Liver (tissue), 9 donors: ENCODE results near the gene AATF. TPM values are rescaled to one million over a fixed set of nuclear protein-coding genes. Genes with fewer than 3 reads are reported as not detected.

ENCODE experiments used
- DNase-seq: peaks from one replicate; pipeline ENCODE4 v3.0.0-alpha.2; 2017; ENCODE audit warnings: low spot score
- H3K27ac ChIP-seq, 2 donors: one replicate each; pipeline ENCODE4 v1.7.0; 2013; ENCODE audit warnings: inconsistent platforms in 2 of 2, low read length in 2 of 2, control low read depth in 1 of 2, low read depth in 1 of 2, mild to moderate bottlenecking in 1 of 2
- H3K27me3 ChIP-seq, 4 donors: one replicate each; pipeline versions ENCODE4 v1.6.1 to v1.7.0; 2013; ENCODE audit warnings: low read length in 3 of 4, inconsistent platforms in 1 of 4, mild to moderate bottlenecking in 1 of 4, moderate library complexity in 1 of 4; ENCODE audit not compliant: control insufficient read depth in 4 of 4, insufficient read depth in 4 of 4
- H3K36me3 ChIP-seq, 4 donors: one replicate each; pipeline versions ENCODE4 v1.6.1 to v1.7.0; 2013; ENCODE audit warnings: low read length in 3 of 4, mild to moderate bottlenecking in 3 of 4, low read depth in 1 of 4, moderate library complexity in 1 of 4; ENCODE audit not compliant: control insufficient read depth in 4 of 4, insufficient read depth in 3 of 4
- H3K4me1 ChIP-seq, 4 donors: one replicate each; pipeline versions ENCODE4 v1.6.1 to v1.7.0; 2013; ENCODE audit warnings: low read length in 3 of 4, mild to moderate bottlenecking in 3 of 4, moderate library complexity in 1 of 4; ENCODE audit not compliant: control insufficient read depth in 4 of 4, insufficient read depth in 4 of 4
- H3K4me3 ChIP-seq, 3 donors: one replicate each; pipeline versions ENCODE4 v1.6.1 to v1.7.0; 2013; ENCODE audit warnings: low read length in 3 of 3, control low read depth in 1 of 3, low read depth in 1 of 3, mild to moderate bottlenecking in 1 of 3
- H3K9ac ChIP-seq, 2 donors: one replicate each; pipeline ENCODE4 v1.7.0; 2013; ENCODE audit warnings: low read length in 2 of 2, mild to moderate bottlenecking in 2 of 2, moderate library complexity in 2 of 2, control low read depth in 1 of 2, low read depth in 1 of 2
- H3K9me3 ChIP-seq, 4 donors: one replicate each; pipeline versions ENCODE4 v1.6.1 to v1.7.0; 2013; ENCODE audit warnings: low read length in 3 of 4; ENCODE audit not compliant: control insufficient read depth in 4 of 4
- ATF3 ChIP-seq: IDR thresholded peaks from 2 replicates; pipeline ENCODE4 v1.6.1; 2016; ENCODE audit warnings: antibody characterized with exemption
- CTCF ChIP-seq: fragments of 150-350 bp; IDR thresholded peaks from 2 replicates; pipeline ENCODE4 v1.5.1; 2017; ENCODE audit warnings: improper control_type of control experiment, low read depth, low read length; ENCODE audit not compliant: missing input control
- EGR1 ChIP-seq, 2 donors: IDR thresholded peaks; 2 replicates each; pipeline ENCODE4 v1.6.1; 2016 to 2018; ENCODE audit warnings: antibody characterized with exemption in 2 of 2, low read depth in 2 of 2
- FOXA1 ChIP-seq: IDR thresholded peaks from 2 replicates; pipeline ENCODE4 v1.6.1; 2016; ENCODE audit warnings: antibody characterized with exemption
- FOXA2 ChIP-seq: IDR thresholded peaks from 2 replicates; pipeline ENCODE4 v1.6.1; 2016; ENCODE audit warnings: antibody characterized with exemption
- GABPA ChIP-seq, 2 donors: IDR thresholded peaks in 1 of 2; conservative IDR thresholded peaks in 1 of 2; 2 replicates each; pipeline ENCODE4 v1.6.1; 2016; ENCODE audit warnings: antibody characterized with exemption in 2 of 2, mild to moderate bottlenecking in 1 of 2, moderate library complexity in 1 of 2
- HNF4A ChIP-seq, 2 donors: conservative IDR thresholded peaks; 2 replicates each; pipeline ENCODE4 v1.6.1; 2016; ENCODE audit warnings: antibody characterized with exemption in 2 of 2, mild to moderate bottlenecking in 2 of 2
- HNF4G ChIP-seq: IDR thresholded peaks from 2 replicates; pipeline ENCODE4 v1.6.1; 2016; ENCODE audit warnings: antibody characterized with exemption
- JUND ChIP-seq, 2 donors: IDR thresholded peaks; 2 replicates each; pipeline ENCODE4 v1.6.1; 2016; ENCODE audit warnings: antibody characterized with exemption in 2 of 2
- MAX ChIP-seq: IDR thresholded peaks from 2 replicates; pipeline ENCODE4 v1.6.1; 2016; ENCODE audit warnings: antibody characterized with exemption
- NR2F2 ChIP-seq: IDR thresholded peaks from 2 replicates; pipeline ENCODE4 v1.6.1; 2016; ENCODE audit warnings: antibody characterized with exemption
- RAD21 ChIP-seq, 2 donors: IDR thresholded peaks; 2 replicates each; pipeline ENCODE4 v1.6.1; 2016; ENCODE audit warnings: antibody characterized with exemption in 2 of 2, mild to moderate bottlenecking in 2 of 2
- REST ChIP-seq: IDR thresholded peaks from 2 replicates; pipeline ENCODE4 v1.6.1; 2016; ENCODE audit warnings: antibody characterized with exemption, mild to moderate bottlenecking
- RXRA ChIP-seq, 2 donors: IDR thresholded peaks; 2 replicates each; pipeline ENCODE4 v1.6.1; 2017 to 2018; ENCODE audit warnings: antibody characterized with exemption in 2 of 2, mild to moderate bottlenecking in 1 of 2
- SP1 ChIP-seq: IDR thresholded peaks from 2 replicates; pipeline ENCODE4 v1.6.1; 2018; ENCODE audit warnings: antibody characterized with exemption, mild to moderate bottlenecking
- TAF1 ChIP-seq: conservative IDR thresholded peaks from 2 replicates; pipeline ENCODE4 v1.6.1; 2016; ENCODE audit warnings: antibody characterized with exemption, mild to moderate bottlenecking
- YY1 ChIP-seq: IDR thresholded peaks from 2 replicates; pipeline ENCODE4 v1.6.1; 2016; ENCODE audit warnings: antibody characterized with exemption, mild to moderate bottlenecking
- ZBTB33 ChIP-seq: IDR thresholded peaks from 2 replicates; pipeline ENCODE4 v1.6.1; 2016; ENCODE audit warnings: antibody characterized with exemption
- WGBS: extraction: QIAGEN DNeasy Blood & Tissue Kit; methylation state at CpG from one replicate; pipeline ENCODE4 v1.1.7; 2013; 5-methylcytosine and 5-hydroxymethylcytosine counted together
- polyA plus RNA-seq, 2 donors: library from polyadenylated mRNA; stranded (reverse) in 1 of 2; unstranded in 1 of 2; fragments of 200-250 nt in 1 of 2; fragments of >200 nt in 1 of 2; fragmentation: Nextera tagmentation in 1 of 2; extraction: Ambion mirVana in 1 of 2; gene quantifications; one replicate each; pipeline versions ENCODE4 v1.2.1 to v1.2.3, GENCODE V29; 2013 to 2015
- total RNA-seq, 2 donors: library from RNA; depleted of rRNA; stranded (reverse); fragments of >200 nt; gene quantifications; one replicate each; pipeline ENCODE4 v1.2.3, GENCODE V29; 2014
- donor health status: healthy.
- donor health status: healthy.
- donor health status: healthy.
- donor health status: healthy.
- donor health status: healthy.

Gene AATF
- total and polyA plus RNA-seq, 4 donors = 10.8 to 16.9 (median 13.4) TPM

DNA sequence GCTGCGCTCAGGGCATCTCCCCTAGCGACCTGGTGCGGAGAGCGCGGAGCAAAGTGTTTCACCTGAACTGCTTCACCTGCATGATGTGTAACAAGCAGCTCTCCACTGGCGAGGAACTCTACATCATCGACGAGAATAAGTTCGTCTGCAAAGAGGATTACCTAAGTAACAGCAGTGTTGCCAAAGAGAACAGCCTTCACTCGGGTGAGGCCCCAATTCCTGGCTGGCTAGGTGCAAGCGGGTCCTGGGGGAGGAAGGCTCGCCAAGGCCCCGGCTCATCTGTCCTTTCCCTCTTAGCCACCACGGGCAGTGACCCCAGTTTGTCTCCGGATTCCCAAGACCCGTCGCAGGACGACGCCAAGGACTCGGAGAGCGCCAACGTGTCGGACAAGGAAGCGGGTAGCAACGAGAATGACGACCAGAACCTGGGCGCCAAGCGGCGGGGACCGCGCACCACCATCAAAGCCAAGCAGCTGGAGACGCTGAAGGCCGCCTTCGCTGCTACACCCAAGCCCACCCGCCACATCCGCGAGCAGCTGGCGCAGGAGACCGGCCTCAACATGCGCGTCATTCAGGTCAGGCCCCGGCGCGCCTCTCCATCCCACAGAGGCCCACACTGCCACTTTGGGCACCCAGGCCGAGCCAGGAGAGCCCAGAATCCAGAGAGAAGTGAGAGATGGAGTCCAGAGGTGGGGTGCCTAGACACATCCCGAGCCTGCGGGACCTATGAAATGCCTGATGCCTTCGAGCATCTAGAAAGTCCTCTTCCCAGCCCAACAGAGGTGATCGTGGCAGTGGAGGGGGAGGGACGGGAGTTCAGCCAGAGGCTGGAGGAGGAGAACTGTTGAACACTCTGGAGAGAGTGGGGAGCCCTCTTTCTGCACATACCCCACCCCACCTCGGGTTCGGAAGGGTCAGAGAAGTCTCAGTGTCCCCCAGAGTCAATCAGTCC is 8.2 kb upstream of the AATF start:
- Histone ChIP-seq H3K4me1 (peaks cover 11 to 31% (median 19%) of the 10 kb centered on the region in 4 donors), H3K36me3 (no peaks in the 10 kb centered on the region), H3K9me3 (peaks cover 0 to 3% (median 0%) of the 10 kb centered on the region in 4 donors), H3K27ac (no peak overlapping the region), H3K27me3 (peaks cover 0 to 48% (median 28%) of the 10 kb centered on the region in 4 donors), H3K9ac (no peak overlapping the region), H3K4me3 (no peak overlapping the region)
- TF ChIP-seq FOXA1 = no peak
- WGBS = 12% methylated on average over 52 of the region's 52 CpGs
- DNase-seq = no peak

- Histone ChIP-seq H3K27me3 (peaks cover 0 to 56% (median 31%) of the 10 kb centered on the region in 4 donors), H3K36me3 (no peaks in the 10 kb centered on the region), H3K9me3 (peaks cover 0 to 3% (median 0%) of the 10 kb centered on the region in 4 donors), H3K4me3 (no peak overlapping the region), H3K9ac (no peak overlapping the region), H3K4me1 (peaks cover 8 to 23% (median 17%) of the 10 kb centered on the region in 4 donors), H3K27ac (no peak overlapping the region)
- TF ChIP-seq EGR1 (IDR thresholded peaks at IDR 0.05; ENCODE audit: low read depth in 2 of 2) (no peak), YY1 (no peak), FOXA2 (no peak), ATF3 (no peak), JUND (IDR thresholded peaks at IDR 0.05) (no peak), NR2F2 (no peak), HNF4A (conservative IDR thresholded peaks at IDR 0.05) (no peak), HNF4G (no peak), MAX (no peak), RXRA (IDR thresholded peaks at IDR 0.05) (no peak), RAD21 (IDR thresholded peaks at IDR 0.05) (no peak), CTCF (no peak), FOXA1 (no peak), SP1 (no peak), REST (no peak), GABPA (IDR thresholded peaks at IDR 0.05 in 1 of 2, conservative IDR thresholded peaks at IDR 0.05 in 1 of 2) (no peak), TAF1 (no peak), ZBTB33 (no peak)
- DNase-seq = no peak
- WGBS = 27% methylated on average over 17 of the region's 17 CpGs
Observed at GRCh38 chr17:36941265-36942010, 7.3 kb upstream of the AATF start.
